SU-DHL-6 (cell line): ENCODE measurements around the gene HCN1.

Source experiments
- EZH2phosphoT487 ChIP-seq: fragments of 200-600 bp; sonication (generic), shearing (Covaris generic); conservative IDR thresholded peaks from 2 replicates; pipeline ENCODE4 v1.6.1; 2018; ENCODE audit warnings: mild to moderate bottlenecking, antibody characterized with exemption, low read length, moderate library complexity, mixed read lengths
- TF ChIP-seq, protein P1 (sequence below): fragments of 200-600 bp; sonication (generic); IDR thresholded peaks from one replicate; pipeline ENCODE4 v1.5.1; 2017; ENCODE audit warnings: antibody characterized with exemption, mild to moderate bottlenecking, low read length, moderate library complexity; ENCODE audit not compliant: insufficient read depth, poor library complexity, severe bottlenecking

GRCh38 chr5:45402804-45403455, 293.2 kb downstream of the HCN1 start:
- TF ChIP-seq, protein P1, sequence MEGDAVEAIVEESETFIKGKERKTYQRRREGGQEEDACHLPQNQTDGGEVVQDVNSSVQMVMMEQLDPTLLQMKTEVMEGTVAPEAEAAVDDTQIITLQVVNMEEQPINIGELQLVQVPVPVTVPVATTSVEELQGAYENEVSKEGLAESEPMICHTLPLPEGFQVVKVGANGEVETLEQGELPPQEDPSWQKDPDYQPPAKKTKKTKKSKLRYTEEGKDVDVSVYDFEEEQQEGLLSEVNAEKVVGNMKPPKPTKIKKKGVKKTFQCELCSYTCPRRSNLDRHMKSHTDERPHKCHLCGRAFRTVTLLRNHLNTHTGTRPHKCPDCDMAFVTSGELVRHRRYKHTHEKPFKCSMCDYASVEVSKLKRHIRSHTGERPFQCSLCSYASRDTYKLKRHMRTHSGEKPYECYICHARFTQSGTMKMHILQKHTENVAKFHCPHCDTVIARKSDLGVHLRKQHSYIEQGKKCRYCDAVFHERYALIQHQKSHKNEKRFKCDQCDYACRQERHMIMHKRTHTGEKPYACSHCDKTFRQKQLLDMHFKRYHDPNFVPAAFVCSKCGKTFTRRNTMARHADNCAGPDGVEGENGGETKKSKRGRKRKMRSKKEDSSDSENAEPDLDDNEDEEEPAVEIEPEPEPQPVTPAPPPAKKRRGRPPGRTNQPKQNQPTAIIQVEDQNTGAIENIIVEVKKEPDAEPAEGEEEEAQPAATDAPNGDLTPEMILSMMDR, result no peak
- TF ChIP-seq EZH2phosphoT487, result no peak
